ENCODE measurements around the gene CCNI2. TPM values are rescaled to one million over a fixed set of nuclear protein-coding genes. Genes with fewer than 3 reads are reported as not detected.

CCNI2 gene
- total and polyA plus RNA-seq, 10 of the 15 experiments (the other 5 are each of a cell fraction or from before 2014, with no cell fraction given), result 1.8 to 8.0 (median 3.2) TPM

GRCh38 chr5:132736853-132737833 is 10.1 kb upstream of the CCNI2 start, which contains the start of gene KIF3A (continued):
- TF ChIP-seq NR2F1 (conservative IDR thresholded peaks at IDR 0.05) (peak; percentile 60), PBX3 (IDR thresholded peaks at IDR 0.05; ENCODE audit: insufficient replicate concordance, low read depth, low read length) (no peak), PAX5 (IDR thresholded peaks at IDR 0.05; ENCODE audit: borderline replicate concordance, low read depth, low read length) (0 out of 2 replicates have a peak, but pooled peaks have one; percentile 5), RBBP5 (conservative IDR thresholded peaks at IDR 0.05) (no peak), CREM (IDR thresholded peaks at IDR 0.05; ENCODE audit: low read depth) (peak; percentile 33; the same call in 1 of the 2 replicates), FOXK2 (IDR thresholded peaks at IDR 0.05) (no peak), USF1 (IDR thresholded peaks at IDR 0.05; ENCODE audit: borderline replicate concordance, extremely low read length, insufficient read depth, low read depth, low read length) (no peak), CHD4 (IDR thresholded peaks at IDR 0.05) (no peak), LARP7 (IDR thresholded peaks at IDR 0.05) (peak; percentile 97), NBN (IDR thresholded peaks at IDR 0.05) (0 out of 2 replicates have a peak, but pooled peaks have one; percentile 37), SIX5 (IDR thresholded peaks at IDR 0.05; ENCODE audit: low read depth, low read length, severe bottlenecking) (no peak), IKZF1 (conservative IDR thresholded peaks at IDR 0.05) (peak; percentile 65), SMAD1 (IDR thresholded peaks at IDR 0.05; ENCODE audit: low read depth, partially characterized antibody) (no peak), ELK1 (IDR thresholded peaks at IDR 0.05; ENCODE audit: low read depth, low read length) (no peak), TBL1XR1 (IDR thresholded peaks at IDR 0.05; ENCODE audit: low read depth, low read length) (peak; percentile 42; the same call in 1 of the 2 replicates), TCF12 (IDR thresholded peaks at IDR 0.05; ENCODE audit: low read depth, low read length) (0 out of 2 replicates have a peak, but pooled peaks have one; percentile 7), JUND (IDR thresholded peaks at IDR 0.05; ENCODE audit: low read depth, low read length) (no peak), POLR2A (IDR thresholded peaks at IDR 0.05; ENCODE audit: low read depth, low read length) (peak; percentile 89), RELA (IDR thresholded peaks at IDR 0.05; ENCODE audit: borderline replicate concordance, partially characterized antibody) (no peak), BMI1 (IDR thresholded peaks at IDR 0.05; ENCODE audit: borderline replicate concordance) (peak; percentile 50; the same call in 1 of the 2 replicates), RUNX3 (IDR thresholded peaks at IDR 0.05; ENCODE audit: low read length) (0 out of 2 replicates have a peak, but pooled peaks have one; percentile 4), E2F4 (IDR thresholded peaks at IDR 0.05; ENCODE audit: low read depth, low read length) (no peak), BCL3 (IDR thresholded peaks at IDR 0.05; ENCODE audit: borderline replicate concordance, insufficient read depth, low read depth, low read length, poor library complexity, severe bottlenecking) (no peak), BACH1 (IDR thresholded peaks at IDR 0.05; ENCODE audit: borderline replicate concordance) (peak; percentile 47; the same call in 1 of the 2 replicates)
